Mammary epithelial cell (primary cell): ENCODE data around the gene PCNX2.

Experiments used
- EZH2 ChIP-seq: IDR thresholded peaks from 2 replicates; pipeline ENCODE4 v1.6.1; 2012; ENCODE audit warnings: low read length, inconsistent platforms, borderline replicate concordance
- TF ChIP-seq, protein P1 (sequence below), 2 donors: IDR thresholded peaks in 1 of 2; conservative IDR thresholded peaks in 1 of 2; 2 replicates each; pipeline ENCODE4 v1.5.1; 2011 to 2012; ENCODE audit warnings: inconsistent platforms in 2 of 2, low read length in 2 of 2, mild to moderate bottlenecking in 2 of 2, control low read depth in 1 of 2, low read depth in 1 of 2; ENCODE audit not compliant: insufficient read depth in 1 of 2; ENCODE audit errors: extremely low read depth in 1 of 2

DNA sequence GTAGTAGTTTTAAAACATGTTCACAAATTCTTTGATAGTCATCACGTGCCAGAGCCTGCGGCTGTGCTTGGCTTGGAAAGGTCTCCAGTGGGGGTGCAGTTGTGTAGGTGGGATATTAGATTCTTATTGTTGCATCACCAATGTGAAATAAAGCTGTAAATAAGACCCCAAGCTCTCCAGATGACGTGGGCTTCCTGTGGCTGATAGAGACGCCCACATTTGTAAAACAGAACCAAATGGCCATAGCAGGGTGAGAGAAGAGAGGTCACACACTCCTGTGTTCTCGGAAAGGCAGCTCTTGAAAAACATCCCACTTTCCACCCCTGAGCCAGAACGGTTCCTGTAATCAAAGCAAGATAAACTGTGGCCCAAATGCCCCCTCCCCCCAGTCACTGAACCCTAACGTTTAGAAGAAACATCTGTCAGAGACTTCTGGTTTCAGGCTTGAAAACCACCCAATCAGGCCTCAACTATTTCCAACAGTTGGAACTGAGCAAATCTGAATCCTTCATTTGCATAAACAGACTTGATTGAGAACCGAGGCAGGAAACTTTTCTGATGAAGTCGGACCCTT is 351.8 kb downstream of the PCNX2 start:
- no peak for TF ChIP-seq EZH2
- TF ChIP-seq, protein P1, sequence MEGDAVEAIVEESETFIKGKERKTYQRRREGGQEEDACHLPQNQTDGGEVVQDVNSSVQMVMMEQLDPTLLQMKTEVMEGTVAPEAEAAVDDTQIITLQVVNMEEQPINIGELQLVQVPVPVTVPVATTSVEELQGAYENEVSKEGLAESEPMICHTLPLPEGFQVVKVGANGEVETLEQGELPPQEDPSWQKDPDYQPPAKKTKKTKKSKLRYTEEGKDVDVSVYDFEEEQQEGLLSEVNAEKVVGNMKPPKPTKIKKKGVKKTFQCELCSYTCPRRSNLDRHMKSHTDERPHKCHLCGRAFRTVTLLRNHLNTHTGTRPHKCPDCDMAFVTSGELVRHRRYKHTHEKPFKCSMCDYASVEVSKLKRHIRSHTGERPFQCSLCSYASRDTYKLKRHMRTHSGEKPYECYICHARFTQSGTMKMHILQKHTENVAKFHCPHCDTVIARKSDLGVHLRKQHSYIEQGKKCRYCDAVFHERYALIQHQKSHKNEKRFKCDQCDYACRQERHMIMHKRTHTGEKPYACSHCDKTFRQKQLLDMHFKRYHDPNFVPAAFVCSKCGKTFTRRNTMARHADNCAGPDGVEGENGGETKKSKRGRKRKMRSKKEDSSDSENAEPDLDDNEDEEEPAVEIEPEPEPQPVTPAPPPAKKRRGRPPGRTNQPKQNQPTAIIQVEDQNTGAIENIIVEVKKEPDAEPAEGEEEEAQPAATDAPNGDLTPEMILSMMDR (conservative IDR thresholded peaks at IDR 0.05 in 1 of 2, IDR thresholded peaks at IDR 0.05 in 1 of 2; ENCODE audit: extremely low read depth in 1 of 2, insufficient read depth in 1 of 2, low read depth in 1 of 2, low read length in 2 of 2): no peak
